ENCODE data around the gene DOCK3.

DOCK3 gene

DNA sequence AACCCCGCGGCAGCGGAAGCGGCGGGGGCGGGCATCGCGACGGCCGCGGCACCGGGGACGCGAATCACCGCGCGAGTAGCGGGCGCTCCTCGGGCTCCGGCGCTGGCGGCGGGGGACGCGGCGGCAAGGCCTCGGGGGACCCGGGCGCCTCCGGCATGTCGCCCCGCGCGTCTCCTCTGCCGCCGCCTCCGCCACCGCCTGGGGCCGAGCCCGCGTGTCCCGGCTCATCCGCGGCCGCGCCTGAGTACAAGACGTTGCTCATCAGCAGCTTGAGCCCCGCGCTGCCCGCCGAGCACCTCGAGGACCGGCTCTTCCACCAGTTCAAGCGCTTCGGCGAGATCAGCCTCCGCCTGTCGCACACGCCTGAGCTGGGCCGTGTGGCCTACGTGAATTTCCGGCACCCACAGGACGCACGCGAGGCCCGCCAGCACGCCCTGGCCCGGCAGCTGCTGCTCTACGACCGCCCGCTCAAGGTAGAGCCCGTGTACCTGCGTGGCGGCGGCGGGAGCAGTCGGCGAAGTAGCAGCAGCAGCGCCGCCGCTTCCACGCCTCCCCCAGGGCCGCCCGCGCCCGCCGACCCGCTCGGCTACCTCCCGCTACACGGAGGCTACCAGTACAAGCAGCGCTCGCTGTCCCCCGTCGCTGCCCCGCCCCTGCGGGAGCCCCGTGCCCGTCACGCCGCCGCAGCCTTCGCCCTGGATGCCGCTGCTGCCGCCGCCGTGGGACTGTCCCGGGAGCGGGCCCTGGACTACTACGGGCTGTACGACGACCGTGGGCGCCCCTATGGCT, 717.0 kb downstream of the DOCK3 start:
- DNase-seq, result no peak

DNA sequence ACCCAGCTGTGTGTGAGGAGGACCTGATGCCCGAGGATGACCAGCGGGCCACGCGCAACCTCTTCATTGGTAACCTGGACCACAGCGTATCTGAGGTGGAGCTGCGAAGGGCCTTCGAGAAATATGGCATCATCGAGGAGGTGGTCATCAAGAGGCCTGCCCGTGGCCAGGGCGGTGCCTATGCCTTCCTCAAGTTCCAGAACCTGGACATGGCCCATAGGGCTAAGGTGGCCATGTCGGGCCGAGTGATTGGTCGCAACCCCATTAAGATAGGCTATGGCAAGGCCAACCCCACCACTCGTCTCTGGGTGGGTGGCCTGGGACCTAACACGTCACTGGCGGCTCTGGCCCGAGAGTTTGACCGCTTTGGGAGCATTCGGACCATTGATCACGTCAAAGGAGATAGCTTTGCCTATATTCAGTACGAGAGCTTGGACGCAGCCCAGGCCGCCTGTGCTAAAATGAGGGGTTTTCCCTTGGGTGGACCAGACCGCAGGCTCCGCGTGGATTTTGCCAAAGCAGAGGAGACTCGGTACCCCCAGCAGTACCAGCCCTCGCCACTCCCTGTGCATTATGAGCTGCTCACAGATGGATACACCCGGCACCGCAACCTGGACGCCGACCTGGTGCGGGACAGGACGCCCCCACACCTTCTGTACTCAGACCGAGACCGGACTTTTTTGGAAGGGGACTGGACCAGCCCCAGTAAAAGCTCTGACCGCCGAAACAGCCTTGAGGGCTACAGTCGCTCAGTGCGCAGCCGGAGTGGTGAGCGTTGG, 717.8 kb downstream of the DOCK3 start:
- DNase-seq, result no peak

DNA sequence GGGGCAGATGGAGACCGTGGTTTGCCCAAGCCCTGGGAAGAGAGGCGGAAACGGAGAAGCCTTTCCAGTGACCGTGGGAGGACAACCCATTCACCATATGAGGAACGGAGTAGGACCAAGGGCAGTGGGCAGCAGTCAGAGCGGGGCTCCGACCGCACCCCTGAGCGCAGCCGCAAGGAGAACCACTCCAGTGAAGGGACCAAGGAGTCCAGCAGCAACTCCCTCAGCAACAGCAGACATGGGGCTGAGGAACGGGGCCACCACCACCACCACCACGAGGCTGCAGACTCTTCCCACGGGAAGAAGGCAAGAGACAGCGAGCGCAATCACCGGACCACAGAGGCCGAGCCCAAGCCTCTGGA, 718.4 kb downstream of the DOCK3 start:
- no peak for DNase-seq

DNA sequence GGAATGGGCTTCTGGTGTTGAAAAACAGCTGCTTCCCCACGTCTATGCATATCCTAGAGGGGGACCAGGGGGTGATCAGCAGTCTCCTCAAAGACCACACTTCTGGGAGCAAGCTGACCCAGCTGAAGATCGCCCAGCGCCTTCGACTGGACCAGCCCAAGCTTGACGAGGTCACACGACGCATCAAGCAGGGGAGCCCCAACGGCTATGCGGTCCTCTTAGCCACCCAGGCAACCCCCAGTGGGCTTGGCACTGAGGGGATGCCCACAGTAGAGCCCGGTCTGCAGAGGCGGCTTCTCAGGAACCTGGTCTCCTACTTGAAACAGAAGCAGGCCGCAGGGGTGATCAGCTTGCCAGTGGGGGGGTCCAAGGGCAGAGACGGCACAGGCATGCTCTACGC, 718.8 kb downstream of the DOCK3 start:
- DNase-seq, result no peak

DNA sequence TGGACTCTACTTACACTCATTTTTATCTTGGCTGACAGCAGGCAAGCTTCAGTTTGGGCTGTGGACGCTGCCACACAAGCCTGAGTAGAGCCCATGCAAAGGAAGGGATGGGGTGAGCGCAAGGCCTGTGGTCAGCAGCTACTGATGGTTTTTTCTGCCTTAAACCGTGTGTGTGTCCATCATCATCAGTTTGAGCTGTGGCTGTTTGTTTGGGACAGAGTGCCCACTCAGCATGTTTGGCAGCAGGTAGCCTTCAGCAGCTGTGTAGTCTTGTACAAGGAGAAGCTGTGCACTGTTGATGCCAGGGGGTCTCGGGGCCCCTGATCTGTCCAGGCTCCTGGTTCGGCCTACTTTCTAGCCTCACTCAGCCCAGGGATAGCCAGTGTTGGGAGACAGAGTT, 719.8 kb downstream of the DOCK3 start:
- no peak for DNase-seq

DNA sequence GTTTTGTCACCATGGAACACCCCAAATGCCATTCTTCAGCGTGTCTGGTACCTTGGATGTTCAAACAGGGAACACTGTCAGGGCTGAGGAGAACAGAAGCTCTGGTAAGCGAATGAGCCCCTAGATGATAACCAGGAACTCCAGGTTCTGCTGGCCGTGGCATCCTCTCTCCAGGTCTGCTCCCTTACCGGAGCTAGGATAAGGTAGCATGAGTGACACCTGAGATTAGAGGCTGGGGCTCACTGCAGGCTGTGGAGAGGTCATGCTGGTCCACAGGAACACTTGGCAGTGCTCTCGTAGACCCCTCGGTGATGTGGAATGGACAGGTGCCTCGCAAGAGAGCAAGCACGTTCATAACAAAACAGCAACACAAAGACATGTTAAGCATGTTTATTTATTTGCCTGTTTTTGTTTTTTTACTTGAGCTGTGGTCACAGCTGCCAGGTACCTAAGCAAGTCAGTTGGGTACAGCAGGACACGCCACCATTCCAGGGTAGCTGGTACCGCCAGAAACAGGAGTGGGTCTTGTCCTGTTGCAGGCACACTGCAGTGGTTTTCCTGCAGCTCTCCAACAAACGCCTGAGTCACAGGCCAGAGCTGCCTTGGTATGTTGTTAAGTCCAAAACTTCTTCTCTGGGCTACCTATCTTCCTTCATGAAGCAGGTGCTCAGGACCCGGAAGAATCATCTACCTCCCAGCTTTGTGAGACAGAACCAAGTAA, 720.9 kb downstream of the DOCK3 start:
- DNase-seq, result no peak

DNA sequence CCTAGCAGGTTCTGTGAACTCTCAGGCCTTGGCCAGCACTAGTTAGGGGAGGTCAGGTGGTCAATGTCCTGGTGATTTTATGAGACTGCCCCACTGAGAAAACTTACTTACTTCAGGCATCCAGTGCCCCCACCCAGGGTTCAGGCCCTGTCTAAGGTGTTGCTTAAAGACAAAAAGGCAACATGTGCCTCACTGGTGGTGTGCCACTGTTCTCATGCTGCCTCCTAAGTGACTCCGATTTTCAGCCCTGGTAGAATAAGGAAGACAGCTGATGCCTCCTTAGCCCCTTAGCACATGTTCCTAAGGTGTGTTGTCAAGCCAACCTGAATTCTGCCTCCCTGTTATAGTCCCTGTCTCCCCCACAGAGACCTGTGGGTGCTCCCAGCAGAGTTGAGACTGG, 721.7 kb downstream of the DOCK3 start:
- no peak for DNase-seq

DNA sequence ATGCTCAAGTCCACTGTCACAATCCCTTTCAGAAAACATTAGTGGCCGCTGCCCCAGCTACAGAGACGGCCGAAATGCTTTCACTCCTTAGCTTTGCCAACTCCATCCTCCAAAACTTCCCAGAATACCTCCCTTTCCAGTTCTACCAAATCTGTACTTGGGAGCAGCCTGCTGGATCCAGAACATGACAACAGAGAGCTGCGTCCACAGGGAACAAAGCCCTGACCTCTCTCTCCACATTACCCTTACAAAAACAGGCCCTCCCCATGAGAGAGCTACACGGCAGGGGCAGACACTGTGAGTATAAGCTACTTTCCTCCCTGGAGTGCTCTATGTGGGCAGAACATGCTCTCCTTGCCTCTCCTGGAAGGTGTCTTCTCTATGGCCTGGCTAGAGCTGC, 722.7 kb downstream of the DOCK3 start:
- DNase-seq, result no peak

DNA sequence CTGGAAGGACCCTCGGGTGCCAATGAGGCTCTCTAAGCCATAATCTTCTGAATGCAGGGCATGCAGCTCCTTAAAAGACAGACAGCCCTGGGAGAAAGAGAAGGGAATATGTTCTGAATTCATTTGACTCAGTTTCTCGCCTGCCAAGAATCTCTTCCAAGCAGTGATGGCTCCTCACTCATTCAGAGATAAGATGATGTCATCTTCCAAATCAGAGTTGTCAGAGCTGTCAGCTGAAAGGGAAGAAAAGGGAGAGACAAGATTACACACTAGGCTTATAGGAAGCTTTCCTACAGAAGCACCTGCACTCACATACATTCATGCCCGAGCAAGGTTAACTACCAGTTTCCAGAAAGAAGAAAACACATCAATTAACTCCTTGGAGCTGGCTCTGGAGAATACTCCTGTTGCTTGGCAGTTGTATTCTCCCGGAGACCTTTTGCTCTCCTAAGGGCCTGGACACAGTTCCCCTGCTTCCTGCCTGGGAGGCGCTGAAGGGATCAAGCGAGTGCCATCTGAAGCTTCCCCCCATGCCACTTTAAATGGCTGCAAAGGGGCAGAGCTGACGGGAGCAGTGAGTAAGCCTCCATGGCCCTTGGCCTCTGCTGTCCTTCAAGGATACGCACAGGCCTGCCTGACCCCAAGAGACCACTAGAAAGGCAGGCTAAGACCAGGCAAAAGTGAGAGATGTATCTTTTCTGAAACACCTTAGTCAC, 724.0 kb downstream of the DOCK3 start:
- no peak for DNase-seq

DNA sequence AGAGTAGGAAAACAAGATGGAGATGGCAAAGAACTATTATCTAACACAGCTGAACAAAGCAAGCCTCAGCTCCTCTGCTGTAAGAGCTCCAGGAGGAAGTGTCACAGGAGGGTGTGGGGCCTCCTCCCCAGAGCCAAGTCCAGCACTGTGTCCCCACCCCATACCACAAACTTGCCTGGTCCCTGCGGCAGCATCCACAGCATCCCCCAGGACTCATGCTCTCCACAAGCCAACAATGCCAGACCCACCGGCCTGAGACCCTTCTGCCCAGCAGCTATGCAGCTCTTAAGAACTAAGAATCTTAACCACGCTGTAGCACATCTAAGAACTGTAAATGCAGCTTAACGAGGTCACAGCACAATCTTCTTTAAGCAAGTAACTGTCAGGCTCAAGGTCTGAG, 725.4 kb downstream of the DOCK3 start:
- no peak for DNase-seq

DNA sequence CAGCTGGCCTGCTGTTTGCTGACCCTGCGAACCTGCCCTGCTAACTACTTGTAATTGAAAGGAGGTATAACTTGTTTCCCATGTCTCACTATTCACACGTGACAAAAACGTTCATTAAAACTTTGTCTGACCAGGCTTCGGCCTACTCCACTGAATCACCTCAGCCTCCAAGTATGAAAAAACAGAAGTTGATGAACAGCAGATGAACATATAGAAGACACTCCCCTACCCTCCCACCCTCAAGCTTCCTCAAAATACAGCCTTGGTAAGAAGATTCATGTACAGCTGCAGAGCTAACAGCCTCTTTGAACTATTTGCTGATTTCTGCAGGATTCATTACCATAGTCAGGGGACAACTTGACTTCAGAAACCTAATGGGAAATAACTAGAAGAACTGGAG, 727.0 kb downstream of the DOCK3 start:
- no peak for DNase-seq

DNA sequence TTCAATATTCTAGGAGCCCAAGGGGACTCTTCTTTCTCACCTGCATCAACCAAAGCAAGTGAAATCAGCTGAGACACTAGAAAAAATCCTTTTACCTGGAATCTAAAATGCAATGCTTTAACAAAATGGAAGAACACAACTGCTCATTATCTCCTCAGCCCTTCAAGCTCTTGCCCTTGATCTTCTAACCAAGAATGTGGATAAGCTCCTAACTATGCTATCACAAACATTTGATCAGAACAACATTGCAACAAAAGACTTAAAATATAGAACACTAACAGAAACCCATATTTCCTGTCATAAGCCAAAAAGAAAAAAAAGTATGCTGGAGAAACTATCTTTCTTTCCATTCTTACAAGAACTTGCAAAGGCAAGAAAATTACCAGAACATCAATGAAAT, 728.9 kb downstream of the DOCK3 start:
- DNase-seq, result no peak

DNA sequence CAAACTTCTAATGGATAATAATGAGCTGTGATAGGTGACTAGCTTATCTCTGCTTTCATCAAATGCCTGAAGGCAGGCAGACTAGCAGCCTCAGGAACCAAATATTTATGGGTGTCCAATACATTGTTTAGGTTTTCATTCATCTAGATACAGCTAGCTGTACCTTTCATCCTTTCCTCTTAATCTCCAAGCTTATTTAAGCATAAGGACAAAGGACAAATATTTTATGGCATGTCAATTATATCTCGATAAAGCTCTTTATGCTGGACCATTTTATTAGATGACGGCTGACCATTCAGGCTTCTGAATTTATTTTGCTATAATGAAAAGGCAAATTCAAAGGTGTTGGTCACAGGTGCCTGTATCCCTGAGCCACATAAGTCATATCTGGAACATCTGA, 733.3 kb downstream of the DOCK3 start:
- DNase-seq, result no peak

DNA sequence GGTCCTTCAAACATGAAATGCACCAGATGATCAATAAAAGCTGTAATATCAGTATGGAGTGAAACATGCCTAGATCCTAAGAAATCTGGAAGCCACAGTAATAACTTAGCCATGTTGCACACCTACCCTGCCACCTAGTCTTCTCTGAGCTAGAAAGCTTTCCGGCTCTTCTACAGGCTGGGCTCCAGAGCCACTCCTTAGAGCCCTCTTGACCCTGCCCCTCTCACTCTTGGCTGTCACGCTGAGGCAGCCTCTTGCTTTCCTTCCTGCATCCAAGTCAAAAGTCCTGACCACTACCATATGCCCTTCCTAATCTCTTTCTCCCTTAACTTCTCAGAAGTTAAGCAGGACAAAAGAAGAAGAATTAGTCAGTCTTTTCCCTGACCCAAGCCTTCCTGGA, 734.1 kb downstream of the DOCK3 start:
- no peak for DNase-seq

DNA sequence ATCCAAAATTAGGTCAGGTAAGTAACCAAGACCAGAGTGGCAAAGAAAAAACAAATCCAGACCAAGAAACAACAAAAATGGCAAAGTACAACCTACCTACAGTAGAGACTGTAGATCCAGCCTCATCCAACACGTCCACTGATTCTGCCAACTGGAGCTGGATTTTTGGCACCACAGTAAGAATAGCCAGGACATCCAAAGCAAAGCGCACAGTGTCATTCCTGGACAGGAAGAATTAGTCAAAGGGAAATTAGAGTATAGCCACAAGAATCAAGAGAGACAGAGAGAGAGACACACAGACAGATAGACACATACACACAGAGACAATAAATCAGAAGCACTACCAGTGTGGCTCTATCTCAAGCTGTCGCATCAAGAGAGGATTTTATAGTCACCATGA, 747.5 kb downstream of the DOCK3 start:
- no peak for DNase-seq

DNA sequence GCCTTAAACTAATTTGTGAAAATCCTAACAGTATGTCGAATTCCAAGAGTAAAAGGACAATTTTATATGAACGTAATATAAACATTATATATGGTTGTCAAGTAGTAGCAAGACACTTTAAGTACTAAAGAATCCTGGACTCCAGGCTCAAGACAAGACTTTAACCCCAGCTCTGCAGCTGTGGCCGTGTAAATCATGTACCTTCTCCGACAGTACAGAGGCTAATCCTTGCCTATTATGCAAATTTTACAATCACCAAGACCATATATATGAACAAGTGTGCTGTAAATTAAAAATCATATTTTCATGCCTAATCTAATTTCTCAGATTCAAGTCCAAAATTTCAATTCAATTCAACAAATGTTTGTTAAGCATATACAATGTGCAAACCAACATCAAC, 752.2 kb downstream of the DOCK3 start:
- DNase-seq, result no peak

DNA sequence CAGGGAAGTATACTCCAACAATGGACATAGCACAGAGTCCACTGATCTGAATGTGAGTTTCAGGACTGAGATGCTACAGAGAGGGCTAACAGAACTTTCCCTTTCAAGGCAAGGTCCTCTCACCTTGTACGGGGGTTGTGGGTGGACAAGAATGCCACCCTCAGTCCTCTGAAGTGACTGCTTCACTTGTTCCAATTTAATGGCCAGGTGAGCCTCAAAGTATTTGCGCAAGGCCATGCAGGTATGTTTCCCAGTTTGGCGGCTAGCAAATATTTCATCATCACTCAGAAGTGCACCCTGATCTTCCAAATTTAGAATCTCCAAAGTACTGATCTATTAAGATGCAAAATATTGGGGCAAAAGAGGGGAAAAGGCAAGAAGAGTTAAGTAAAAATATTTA, 754.4 kb downstream of the DOCK3 start:
- DNase-seq, result no peak
